Stimulated activated CD4-positive, alpha-beta T cell treated with anti-CD3 and anti-CD28 coated beads, TNF-alpha, amount 100 ng/mL, for 24 hours (primary cell): ENCODE measurements around the gene LDLRAD3.
"Not testable (repeated sequence)": the region's sequence is repeated elsewhere in the genome, so short reads cannot be mapped to it uniquely, and the experiment has no call there.

Experiments used
- DNase-seq, 3 experiments: peaks; one replicate each; pipeline ENCODE4 v3.0.0-alpha.2; 2020; ENCODE audit warnings: low read depth in 3 of 3

LDLRAD3 gene

DNA sequence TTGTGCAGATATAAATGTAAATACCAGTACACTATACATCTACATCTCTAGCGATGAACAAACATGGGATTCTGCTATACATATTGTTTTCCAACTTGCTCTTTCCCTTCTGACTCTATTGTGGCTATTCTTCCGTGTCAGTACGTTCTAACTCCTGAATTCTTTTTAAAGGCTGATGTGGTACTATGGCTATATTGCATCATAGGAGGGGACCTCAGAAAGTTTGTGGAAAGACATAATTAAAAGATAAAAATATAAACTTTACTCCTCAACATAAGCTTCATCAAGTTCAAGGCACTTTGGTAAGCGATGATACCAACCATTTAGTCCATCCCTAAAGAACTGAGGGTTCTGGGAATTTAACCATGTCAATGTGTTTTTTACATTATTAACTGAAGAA, 72.8 kb downstream of the LDLRAD3 start:
- DNase-seq, result no peak

DNA sequence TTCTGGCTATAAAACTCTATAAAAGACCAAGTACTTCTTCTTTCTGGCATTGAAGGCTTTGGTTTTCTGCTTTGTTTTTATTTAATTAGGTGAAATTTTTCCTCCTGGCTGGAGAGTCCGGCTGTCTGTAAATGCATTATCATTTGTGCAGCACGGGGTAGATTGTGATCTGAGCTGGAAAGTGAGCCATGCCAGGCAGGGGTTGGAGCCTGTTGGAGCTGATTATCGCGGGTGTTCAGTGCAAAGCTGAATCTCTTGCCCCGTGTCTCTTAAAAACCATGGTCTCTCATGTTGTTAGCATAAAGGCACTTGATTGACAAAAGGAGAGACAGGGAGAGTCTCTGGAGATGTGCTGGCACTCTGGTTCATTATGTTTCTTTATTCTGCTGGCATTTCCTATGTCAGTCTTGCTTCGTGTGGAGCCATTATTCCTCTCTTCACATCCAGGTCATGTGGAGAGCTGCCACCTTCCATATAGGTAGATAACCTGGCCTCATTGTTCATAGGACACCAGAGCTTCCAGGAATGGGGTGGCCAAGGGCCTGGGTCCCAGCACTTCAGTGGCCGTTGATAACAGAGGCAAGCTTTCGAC, 75.2 kb downstream of the LDLRAD3 start:
- DNase-seq, result no peak

DNA sequence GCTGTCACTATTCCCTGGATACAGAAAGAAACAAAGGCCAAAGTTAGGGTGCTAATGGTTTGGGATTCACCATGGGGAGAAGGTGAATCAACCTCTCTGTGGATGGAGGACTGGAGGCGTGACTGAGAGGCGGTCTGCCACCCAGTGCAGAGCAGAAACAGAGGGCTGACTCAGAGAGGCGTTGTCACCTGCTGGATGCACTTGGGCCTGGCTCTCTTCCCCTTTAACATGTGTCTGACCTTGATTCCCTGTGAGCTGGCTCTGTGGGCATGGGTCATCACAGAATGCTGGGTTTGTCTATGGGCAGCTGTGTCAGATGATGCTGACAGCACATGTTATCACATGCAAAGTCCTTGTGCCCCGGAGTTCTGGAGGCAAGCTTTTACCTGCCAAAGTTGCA, 75.9 kb downstream of the LDLRAD3 start:
- no peak for DNase-seq

DNA sequence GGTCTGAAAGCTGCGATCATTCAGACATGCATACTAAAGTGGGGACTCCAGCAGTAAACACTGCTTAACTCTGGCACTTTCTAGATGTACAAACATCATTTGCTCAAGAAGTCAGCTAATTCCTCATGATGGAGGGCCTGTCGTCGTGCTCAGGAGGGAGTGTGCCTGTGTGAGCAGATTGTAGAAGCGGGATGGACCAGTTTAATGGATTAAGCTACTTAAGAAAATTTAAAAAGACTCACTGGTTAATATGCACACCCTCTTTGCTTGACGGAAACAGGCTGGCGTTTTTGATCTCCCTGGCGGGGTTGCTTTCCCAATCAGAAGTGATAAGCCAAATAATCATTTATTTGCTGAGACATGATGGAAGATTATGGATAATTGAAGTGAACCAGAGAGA, 79.0 kb downstream of the LDLRAD3 start:
- DNase-seq, result no peak

DNA sequence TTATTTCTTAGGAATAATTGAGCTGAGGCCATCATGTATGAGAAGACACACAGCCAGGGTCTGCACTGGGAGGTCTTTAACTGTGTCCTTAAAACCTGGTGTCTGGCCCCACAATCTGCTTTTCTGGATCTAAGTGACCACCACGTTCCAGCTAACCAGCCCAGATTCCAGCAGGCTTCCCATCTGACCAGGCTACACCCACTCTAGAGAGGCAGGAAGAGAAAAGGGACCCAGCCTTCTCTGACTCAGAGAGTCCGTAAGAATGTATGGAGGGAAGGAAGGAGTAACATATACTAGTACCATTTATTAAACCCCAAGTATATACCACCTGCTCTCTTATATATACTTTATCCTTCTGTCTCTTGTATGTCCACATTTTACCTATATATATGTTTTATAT, 80.1 kb downstream of the LDLRAD3 start:
- no peak for DNase-seq

DNA sequence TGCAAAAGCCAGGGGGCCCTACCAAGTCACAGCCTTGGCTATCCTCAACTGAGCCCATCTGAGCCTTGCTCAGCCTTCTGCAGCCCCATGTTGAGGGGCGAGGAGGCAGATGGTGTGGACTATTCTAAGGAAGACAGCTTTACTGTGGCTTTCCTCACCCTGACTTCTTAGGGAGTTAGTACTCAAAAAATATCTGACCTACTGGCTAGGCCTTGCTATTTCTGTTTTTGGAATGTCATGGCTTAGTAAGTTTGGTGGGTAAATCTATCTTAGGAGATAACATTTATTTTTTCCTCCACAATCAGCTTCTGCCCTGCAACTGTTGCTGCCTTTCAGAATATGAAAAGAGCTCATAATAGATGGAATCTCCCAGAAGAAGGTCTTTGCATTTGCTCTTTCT, 80.9 kb downstream of the LDLRAD3 start:
- DNase-seq, result no peak

DNA sequence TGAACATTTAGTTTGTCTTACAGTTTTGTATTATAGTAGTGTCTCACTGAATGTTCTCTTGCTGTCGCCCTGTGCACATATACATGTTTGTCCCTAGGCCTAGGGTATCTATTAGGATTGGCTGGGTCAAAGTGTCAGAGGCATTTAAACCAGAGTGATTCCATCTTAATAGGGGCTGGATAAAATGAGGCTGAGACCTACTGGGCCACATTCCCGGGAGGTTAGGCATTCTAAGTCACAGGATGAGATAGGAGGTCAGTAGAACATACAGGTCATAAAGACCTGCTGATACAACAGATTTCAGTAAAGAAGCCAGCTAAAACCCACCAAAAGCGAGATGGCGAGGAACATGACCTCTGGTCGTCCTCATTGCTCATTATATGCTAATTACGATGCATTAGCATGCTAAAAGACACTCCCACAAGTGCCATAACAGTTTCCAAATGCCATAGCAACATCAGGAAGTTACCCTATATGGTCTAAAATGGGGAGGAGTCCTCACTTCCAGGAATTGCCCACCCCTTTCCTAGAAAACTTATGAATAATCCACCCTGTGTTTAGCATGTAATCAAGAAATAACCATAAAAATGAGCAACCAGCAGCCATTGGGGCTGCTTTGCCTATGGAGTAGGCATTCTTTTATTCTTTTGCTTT, 82.6 kb downstream of the LDLRAD3 start:
- DNase-seq, result no peak

DNA sequence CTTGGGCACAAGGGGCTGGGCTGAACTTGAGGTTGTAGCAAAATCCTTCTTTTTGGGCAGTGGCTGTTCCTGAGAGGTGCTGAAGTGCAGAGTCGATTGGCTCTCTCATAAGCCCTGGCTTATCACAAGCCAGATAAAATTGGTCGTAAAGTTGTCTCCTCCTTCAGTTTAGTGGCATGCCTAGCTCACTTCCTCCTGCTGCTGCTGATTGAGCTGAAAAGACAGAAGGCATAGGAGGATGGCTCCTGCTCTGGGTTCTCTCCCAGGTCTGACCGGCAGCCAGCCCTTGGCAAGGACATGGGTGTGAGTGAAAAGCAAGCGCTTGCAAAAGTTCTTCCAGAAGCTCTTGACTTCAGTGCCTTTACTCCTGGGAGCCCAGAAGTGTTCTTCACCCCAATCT, 83.9 kb downstream of the LDLRAD3 start:
- DNase-seq, result no peak

DNA sequence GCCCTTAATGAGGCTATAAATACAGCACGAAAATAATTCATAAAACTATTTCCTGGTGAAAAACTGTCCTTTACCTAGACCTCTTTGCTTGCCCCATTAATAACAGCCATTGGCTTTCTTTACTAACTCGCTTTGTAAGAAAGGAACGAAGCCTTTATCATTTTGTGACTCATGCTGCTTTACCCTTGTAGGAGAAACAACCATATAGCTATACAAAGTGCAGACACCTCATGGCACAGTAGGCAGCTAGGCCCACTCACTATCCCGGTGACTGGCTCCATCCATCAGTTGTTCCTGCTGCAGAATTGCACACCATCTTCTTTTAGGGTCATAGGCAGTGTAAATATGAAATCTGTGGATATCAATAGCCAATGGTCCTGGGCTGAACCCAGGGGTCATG, 85.8 kb downstream of the LDLRAD3 start:
- DNase-seq, result no peak

DNA sequence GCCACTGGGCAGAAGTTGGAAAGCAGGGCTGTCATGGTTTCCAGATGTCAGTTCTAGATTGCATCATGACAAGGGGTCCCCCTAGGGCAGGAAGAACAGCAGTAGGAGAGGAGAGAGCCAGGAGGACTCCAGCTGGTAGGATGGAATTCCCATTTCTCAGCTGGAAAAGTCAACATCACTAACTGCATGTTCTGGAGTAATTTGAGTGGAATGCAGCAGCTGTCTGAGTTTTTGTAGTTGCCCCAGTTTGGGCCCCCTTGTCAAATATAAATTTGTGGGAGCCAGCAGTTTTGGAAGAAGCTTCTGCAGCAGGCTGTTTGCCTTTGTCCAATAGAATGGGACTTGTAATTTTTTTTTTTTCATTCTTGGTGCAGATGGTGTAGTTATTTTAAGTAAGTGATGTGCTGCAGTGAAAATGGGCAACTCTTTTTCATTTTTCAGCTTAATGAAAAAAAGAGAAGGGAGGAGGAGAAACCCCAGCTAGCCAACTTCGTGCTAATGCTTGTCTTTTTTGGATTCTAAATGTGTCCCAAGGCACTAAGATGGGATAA, 86.9 kb downstream of the LDLRAD3 start:
- no peak for DNase-seq

DNA sequence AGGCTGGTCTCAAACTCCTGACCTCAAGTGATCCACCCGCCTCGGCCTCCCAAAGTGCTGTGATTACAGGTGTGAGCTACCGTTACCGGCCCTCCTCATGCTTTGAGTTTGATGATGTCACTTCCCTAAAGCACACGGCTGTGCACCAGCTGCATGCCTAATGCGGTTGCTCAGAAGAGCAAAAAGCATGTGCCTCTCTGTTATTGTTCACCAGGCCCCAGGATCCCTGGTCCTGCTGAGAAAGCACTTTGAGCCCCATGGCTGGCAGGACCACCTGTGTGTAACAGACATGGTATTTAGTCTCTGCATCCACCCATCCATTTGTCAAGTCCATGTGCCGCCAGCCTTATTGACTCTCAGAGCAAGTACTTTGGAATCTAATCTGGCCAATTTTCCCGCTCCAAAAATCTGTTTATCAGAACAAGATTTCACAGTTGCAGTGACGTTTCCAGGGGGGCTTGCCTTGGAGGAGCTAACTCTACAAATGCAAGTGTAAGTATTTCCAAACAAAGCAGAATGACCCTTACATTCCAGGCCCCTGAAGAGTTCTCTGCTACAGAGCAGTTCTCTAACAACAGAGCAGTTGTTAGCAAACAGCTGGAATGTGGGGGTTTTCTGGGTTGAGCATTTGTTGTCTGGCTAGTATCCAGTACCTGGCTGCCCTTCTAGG, 89.4 kb downstream of the LDLRAD3 start:
- no peak for DNase-seq

DNA sequence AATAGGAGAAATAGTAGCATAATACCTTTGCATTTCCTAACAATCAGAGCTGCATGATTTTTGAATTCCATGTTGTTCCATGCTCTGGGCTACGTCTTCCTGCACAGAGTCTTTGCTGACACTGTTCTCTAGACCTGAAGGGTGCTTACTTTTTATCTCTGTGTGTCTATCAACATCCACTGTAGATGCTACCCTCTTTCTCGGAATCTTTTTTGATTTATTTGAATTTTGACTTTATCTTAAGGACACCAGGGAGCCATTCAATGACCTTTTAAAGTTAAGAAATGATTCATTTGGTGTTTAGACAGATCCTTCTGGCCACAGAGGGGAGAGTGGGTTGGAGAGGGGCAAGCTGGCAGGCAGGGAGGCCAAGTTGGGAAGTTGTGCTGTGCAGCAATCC, 90.1 kb downstream of the LDLRAD3 start:
- DNase-seq, result no peak

DNA sequence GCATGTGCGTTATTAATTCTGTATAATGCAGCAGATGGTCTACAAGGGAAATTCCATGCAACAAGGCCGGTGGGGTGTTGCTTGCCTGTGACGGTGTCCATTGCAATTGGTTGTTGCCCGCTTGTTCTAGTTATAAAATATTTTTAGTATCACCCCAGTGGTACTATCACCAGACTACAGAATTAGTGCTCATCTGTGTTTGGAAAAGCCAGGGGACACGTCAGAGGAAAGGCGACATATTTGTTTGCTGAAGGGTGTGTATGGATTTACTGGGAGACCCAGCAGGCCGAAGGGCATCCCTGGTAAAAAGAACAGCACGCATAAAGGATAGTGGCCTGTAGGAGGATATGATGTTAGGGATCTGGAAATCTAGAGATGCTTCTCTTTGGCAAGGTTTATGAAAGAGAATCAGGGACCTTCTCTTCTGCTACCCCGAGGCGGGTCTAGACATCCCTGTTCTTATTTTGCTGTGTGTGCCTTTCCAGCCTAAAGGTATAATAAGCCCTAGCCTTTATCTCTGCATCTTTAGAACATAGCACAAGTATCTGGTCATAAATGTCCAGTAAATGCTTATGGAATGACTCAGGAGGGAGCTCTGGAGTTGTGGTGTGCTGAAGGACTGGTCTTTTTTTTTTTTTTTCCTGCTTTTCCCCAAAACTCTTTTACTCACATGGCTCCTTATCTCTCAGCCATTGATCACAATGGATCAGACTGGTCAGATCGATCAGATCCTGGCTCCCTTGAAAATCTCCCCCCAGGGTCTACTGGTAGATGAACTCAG, 90.9 kb downstream of the LDLRAD3 start:
- no peak for DNase-seq

DNA sequence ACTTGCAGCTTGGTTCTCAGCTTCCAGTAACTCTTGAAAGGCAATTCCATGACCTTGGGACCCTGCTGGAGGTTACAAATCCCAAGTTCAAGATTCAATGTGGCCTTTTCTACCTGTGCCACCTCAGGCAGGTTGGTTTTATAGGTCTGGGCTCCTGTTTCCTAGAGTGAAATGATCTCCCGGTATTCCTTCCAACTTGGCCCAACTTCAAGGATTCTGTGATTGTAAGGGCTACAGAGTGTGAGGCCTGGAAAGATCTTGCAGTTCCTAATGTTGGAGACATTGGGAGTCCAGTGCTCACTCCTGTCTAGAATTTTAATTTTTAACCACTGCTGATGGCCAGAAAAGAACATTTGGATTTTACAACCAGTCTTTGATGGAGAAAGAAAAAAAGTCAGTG, 91.6 kb downstream of the LDLRAD3 start:
- no peak for DNase-seq

DNA sequence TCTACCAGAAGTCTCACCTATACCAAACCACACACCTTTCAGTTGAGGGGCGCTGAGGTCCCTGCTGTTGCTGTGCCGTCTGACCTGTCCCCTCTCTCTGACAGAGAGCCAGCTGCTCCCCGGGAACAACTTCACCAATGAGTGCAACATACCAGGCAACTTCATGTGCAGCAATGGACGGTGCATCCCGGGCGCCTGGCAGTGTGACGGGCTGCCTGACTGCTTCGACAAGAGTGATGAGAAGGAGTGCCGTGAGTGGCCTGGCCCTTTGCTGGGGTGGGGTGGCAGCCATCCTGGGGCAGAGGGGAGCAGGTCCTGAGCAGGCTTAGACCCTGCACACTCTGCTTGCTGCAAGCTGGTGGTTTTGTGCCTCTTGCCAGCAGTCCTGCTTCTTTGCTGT, 92.1 kb downstream of the LDLRAD3 start:
- no peak for DNase-seq

DNA sequence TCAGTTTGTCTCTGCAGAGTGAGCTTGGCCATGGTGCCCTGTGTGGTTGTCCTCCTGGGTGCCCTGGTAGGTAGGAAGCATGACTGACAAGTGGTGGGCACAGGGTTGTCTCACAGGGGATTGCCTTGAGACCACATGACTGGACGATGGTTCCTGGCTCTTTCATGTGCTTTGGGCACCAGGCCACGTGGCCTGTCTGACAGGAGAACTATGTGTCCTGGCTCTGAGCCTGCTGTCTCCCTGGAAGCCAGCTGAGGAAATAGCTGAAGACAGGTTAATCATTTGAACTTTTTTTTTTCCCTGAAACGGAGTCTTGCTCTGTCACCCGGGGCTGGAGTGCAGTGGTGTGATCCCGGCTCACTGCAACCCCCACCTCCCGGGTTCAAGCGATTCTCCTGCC, 93.2 kb downstream of the LDLRAD3 start:
- no peak for DNase-seq

DNA sequence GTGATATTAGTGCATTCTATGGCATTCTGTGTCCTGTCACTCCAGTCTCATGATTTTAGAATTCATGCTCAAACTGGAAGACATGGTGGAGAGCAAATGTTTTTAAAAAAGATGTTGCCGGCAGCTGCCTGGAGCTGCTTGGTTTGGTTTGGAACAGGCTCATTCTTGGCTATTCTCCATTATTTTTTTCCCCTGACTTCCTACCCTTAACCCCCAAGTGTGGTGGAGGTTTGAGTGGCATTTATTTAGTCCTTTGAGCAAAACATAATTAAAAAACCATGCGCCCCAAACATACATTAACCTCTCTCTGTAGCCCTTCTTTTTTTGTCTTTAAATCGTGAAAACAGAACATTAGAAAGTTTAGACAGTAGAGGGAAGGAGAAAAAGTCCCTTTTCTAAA, 94.7 kb downstream of the LDLRAD3 start:
- DNase-seq, result no peak

DNA sequence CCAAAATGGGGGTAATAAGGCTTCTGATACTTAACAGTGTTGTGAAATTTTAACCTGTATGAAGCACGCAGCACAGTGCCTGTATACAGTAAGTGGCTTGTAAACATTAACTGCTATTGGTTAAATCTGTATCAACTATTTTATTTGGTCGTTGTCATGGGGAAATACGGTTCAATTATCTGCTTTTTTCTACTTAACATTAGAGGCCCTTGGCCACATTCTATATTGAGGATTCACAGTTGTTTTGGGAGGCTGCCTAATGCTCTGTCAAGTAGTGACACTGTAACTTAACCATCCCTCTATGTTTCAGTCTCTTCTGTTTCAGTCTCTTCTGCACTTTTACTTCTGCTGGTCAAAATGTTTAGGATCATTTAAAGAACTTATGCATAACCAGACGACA, 95.6 kb downstream of the LDLRAD3 start:
- DNase-seq, result no peak

DNA sequence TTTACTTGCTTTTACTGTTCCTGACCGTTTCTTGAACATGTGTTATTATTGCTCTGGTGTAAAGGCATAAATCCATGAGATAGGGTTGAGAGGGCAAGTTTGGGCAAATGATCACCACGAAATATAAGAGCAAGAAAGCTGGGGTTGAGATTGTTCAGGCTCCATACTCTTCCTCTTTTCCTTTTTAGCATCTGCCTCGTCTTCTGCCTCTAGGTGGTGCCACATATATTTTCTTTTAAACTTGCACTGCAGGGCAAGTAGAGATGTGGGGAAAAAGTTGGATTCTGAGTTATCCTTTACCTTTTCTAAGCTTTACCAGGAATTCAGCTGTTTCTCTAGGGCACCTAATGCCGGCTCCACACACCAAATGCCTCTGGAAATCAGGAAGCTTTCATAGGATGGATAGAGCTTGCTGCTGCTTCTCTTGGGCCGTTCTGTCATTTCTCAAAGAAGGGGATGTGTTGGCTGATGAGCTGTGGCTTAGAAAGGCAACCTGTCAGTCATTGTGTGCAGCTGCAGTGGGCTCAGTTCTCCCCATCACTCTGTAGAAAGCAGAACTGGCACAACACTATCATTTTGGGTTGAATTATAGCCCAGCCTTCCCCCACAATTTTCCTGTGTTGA, 98.2 kb downstream of the LDLRAD3 start:
- no peak for DNase-seq

DNA sequence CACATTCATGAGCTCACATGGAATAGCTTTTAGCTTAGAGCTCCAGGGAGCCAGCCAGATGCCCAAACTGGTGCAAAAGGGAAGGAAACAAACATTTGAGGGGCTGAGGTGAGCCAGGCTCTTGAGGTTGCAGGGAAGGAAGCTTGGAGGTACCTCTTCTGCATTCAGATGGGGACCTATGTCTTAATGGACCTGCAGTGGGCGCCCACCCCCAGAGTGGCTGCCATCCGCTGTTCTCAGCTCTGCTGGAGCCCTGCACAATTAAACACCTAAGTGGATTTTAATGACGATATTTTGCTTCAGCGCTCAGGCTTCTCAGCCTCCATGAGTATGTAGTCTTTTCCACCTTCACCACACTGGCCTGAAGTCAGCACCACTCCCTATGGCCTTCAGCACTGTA, 100.8 kb downstream of the LDLRAD3 start:
- DNase-seq, result no peak

DNA sequence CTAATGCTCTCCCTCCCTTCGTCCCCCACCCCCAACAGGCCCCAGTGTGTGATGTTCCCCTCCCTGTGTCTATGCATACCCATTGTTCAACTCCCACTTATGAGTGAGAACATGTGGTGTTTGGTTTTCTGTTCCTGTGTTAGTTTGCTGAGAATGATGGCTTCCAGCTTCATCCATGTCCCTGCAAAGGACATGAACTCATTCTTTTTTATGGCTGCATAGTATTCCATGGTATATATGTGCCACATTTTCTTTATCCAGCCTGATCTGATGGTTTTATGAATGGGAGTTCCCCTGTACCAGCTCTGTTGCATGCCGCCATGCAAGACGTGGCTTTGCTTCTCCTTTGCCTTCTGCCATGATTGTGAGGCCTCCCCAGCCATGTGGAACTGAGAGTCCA, 102.1 kb downstream of the LDLRAD3 start:
- not testable (repeated sequence) for DNase-seq

DNA sequence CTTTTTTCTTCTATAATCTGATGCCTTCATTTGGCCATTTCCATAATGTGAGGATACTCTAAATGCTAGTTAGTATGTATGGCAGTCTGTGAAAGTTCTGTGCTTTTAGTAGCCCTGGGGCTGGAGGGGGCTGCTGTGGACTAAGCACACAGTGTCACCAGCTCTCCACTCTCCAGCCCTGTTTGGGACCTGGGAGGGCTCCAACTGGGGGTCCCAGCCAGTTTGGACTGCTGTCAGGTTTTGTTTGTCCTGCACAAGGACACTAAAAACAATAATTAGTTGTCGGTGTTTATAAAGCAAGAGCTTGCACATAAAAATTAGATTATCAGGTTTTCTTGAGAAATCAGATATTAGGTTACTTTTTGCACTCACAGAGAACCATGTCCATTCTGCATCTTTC, 103.1 kb downstream of the LDLRAD3 start:
- DNase-seq, result no peak
